Right lobe of liver (tissue), 4 donors: ENCODE data around the gene VRK2.

Source experiments
- CTCF ChIP-seq, 4 donors: fragments of 200-600 bp in 3 of 4; fragments of 450-650 bp in 1 of 4; IDR thresholded peaks; one replicate each; pipeline versions ENCODE4 v1.5.1 to v1.8.0; 2016 to 2022; ENCODE audit warnings: antibody characterized with exemption in 4 of 4, mild to moderate bottlenecking in 2 of 4
- POLR2A ChIP-seq: fragments of 450-650 bp; IDR thresholded peaks from one replicate; pipeline ENCODE4 v1.6.1; 2017; ENCODE audit warnings: antibody characterized with exemption, mild to moderate bottlenecking
- donor health status: DM: no; HTN: no; CAD: no.
- donor health status: DM: no; HTN: no; CAD: no.
- donor health status: DM: no; HTN: yes; CAD: no.

GRCh38 chr2:58046335-58046584, 346 bp upstream of the VRK2 start:
- TF ChIP-seq POLR2A (no peak), CTCF (IDR thresholded peaks at IDR 0.05) (no peak)
